Measurements from ENCODE around the gene ITGAL. TPM values are rescaled to one million over a fixed set of nuclear protein-coding genes. Genes with fewer than 3 reads are reported as not detected.

Gene ITGAL
- total and polyA plus RNA-seq, 2 of the 13 experiments (the other 11 are each of a cell fraction or from before 2014, with no cell fraction given) = 0.86 to 1.2 TPM

DNA sequence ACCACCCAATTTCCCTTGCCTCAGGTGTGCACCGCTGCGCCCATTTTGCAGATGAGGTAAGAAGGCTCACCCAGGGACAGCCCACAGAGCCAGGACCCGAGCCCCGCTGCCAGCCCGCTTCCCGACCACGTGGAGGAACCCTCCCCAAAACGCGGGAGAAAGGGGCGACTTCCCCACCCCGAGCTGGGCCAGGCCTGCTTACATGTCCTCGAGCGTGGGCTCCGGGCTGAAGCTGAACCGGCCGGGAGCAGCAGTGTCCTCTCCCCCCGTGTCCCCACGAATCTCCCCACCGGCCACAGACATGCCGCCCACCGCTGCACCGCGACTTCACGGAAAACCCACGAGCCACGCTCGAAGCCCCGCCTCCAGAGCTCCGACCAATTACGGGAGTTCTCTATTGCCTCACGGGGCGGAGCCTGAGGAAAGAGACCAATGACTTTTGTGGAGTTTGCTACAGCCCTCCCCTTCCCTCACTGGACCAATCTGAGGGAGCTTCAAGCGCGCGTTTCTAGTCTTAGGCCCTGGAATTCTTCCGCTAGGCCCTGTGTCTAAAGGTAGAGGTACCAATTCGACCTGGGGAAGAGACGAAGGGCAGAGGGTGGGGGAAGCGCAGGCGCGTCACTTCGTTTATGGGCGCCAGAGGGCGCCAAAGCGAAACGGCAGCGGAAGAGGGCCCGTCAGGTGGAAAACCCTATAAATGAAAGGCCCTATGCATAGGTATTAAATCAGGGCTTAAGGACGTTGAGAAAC lies 42.7 kb upstream of the ITGAL start, which contains the start of gene DCTPP1 (continued):
- TF ChIP-seq IRX3 (CRISPR knock-in tag; IDR thresholded peaks at IDR 0.05; ENCODE audit: borderline replicate concordance, low read depth) (peak; percentile 88), SMYD3 (CRISPR knock-in tag; IDR thresholded peaks at IDR 0.05) (peak; percentile 90; the same call in 1 of the 2 replicates), NFYB (CRISPR knock-in tag; IDR thresholded peaks at IDR 0.05) (peak; percentile 91), PHB2 (IDR thresholded peaks at IDR 0.05; ENCODE audit: partially characterized antibody) (no peak), ZFYVE20 (CRISPR knock-in tag; IDR thresholded peaks at IDR 0.05; ENCODE audit: borderline replicate concordance, low read depth) (no peak; the same call in 1 of the 2 replicates), JUN (CRISPR knock-in tag; IDR thresholded peaks at IDR 0.05) (0 out of 2 replicates have a peak, but pooled peaks have one; percentile 42), YY1 (IDR thresholded peaks at IDR 0.05; ENCODE audit: insufficient read depth, insufficient replicate concordance, low read depth, low read length) (peak; percentile 74), TARDBP (CRISPR knock-in tag; IDR thresholded peaks at IDR 0.05) (peak; percentile 82), RCOR2 (CRISPR knock-in tag; IDR thresholded peaks at IDR 0.05) (peak; percentile 49; the same call in 1 of the 2 replicates), FOSL1 (CRISPR knock-in tag; IDR thresholded peaks at IDR 0.05; ENCODE audit: borderline replicate concordance) (no peak), KDM3A (CRISPR knock-in tag; IDR thresholded peaks at IDR 0.05; ENCODE audit: low read depth) (no peak), KMT2B (CRISPR knock-in tag; IDR thresholded peaks at IDR 0.05) (peak; percentile 43; the same call in 1 of the 2 replicates), WIZ (CRISPR knock-in tag; IDR thresholded peaks at IDR 0.05) (no peak), LCORL (IDR thresholded peaks at IDR 0.05) (peak; percentile 47; the same call in 1 of the 2 replicates), LCORL (CRISPR knock-in tag; IDR thresholded peaks at IDR 0.05) (peak; percentile 74; the same call in 1 of the 2 replicates), ZNF101 (CRISPR knock-in tag; IDR thresholded peaks at IDR 0.05; ENCODE audit: borderline replicate concordance, low read depth) (no peak), HDAC2 (CRISPR knock-in tag; IDR thresholded peaks at IDR 0.05) (peak; percentile 89), HNF4G (IDR thresholded peaks at IDR 0.05; ENCODE audit: borderline replicate concordance, low read depth, low read length) (peak; percentile 30; the same call in 1 of the 2 replicates), HNF4G (CRISPR knock-in tag; IDR thresholded peaks at IDR 0.05; ENCODE audit: borderline replicate concordance, low read depth) (no peak), SNAPC2 (CRISPR knock-in tag; IDR thresholded peaks at IDR 0.05) (peak; percentile 98), TCF12 (IDR thresholded peaks at IDR 0.05) (no peak), TCF12 (CRISPR knock-in tag; IDR thresholded peaks at IDR 0.05) (peak; percentile 20; the same call in 1 of the 2 replicates), ZNF10 (CRISPR knock-in tag; IDR thresholded peaks at IDR 0.05; ENCODE audit: borderline replicate concordance, low read depth) (no peak), MIER3 (CRISPR knock-in tag; IDR thresholded peaks at IDR 0.05; ENCODE audit: borderline replicate concordance) (peak; percentile 73), CHCHD3 (CRISPR knock-in tag; IDR thresholded peaks at IDR 0.05) (no peak; the same call in none of the 2 replicates), ZNF878 (CRISPR knock-in tag; IDR thresholded peaks at IDR 0.05) (peak; percentile 80), ZNF251 (CRISPR knock-in tag; IDR thresholded peaks at IDR 0.05) (peak; percentile 96; the same call in 1 of the 2 replicates)
- TF ChIP-seq, protein P1, sequence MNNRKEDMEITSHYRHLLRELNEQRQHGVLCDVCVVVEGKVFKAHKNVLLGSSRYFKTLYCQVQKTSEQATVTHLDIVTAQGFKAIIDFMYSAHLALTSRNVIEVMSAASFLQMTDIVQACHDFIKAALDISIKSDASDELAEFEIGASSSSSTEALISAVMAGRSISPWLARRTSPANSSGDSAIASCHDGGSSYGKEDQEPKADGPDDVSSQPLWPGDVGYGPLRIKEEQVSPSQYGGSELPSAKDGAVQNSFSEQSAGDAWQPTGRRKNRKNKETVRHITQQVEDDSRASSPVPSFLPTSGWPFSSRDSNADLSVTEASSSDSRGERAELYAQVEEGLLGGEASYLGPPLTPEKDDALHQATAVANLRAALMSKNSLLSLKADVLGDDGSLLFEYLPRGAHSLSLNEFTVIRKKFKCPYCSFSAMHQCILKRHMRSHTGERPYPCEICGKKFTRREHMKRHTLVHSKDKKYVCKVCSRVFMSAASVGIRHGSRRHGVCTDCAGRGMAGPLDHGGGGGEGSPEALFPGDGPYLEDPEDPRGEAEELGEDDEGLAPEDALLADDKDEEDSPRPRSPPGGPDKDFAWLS (CRISPR knock-in tag; IDR thresholded peaks at IDR 0.05; ENCODE audit: borderline replicate concordance) = peak; percentile 92; the same call in 1 of the 2 replicates
- TF ChIP-seq, protein P2, sequence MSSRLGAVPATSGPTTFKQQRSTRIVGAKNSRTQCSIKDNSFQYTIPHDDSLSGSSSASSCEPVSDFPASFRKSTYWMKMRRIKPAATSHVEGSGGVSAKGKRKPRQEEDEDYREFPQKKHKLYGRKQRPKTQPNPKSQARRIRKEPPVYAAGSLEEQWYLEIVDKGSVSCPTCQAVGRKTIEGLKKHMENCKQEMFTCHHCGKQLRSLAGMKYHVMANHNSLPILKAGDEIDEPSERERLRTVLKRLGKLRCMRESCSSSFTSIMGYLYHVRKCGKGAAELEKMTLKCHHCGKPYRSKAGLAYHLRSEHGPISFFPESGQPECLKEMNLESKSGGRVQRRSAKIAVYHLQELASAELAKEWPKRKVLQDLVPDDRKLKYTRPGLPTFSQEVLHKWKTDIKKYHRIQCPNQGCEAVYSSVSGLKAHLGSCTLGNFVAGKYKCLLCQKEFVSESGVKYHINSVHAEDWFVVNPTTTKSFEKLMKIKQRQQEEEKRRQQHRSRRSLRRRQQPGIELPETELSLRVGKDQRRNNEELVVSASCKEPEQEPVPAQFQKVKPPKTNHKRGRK (CRISPR knock-in tag; IDR thresholded peaks at IDR 0.05) = no peak
